Measurements from ENCODE around the gene USP7. TPM values are rescaled to one million over a fixed set of nuclear protein-coding genes. Genes with fewer than 3 reads are reported as not detected.

USP7 gene
- total RNA-seq, 1 experiment from 2014 or later: 73.8 TPM

GRCh38 chr16:8869212-8869987, 94.3 kb downstream of the USP7 start:
- Histone ChIP-seq H3F3A (ENCODE audit: low read length, unreplicated experiment) (peaks cover 5% of the 10 kb centered on the region), H3K9ac (ENCODE audit: low read length) (peak overlapping the region; percentile 46), H3K27ac (ENCODE audit: low read length) (peak overlapping the region; percentile 25; the same call in 1 of the 2 replicates), H3K27me3 (ENCODE audit: low read length) (no peaks in the 10 kb centered on the region), H3K4me2 (ENCODE audit: low read length) (peak overlapping the region; percentile 88), H4K20me1 (ENCODE audit: low read length) (peaks cover 24% of the 10 kb centered on the region; the same call in 1 of the 2 replicates), H3K4me3 (ENCODE audit: low read length) (peak overlapping the region; percentile 65), H2AFZ (ENCODE audit: low read length) (peak overlapping the region; percentile 72), H3K9me3 (ENCODE audit: low read length) (no peaks in the 10 kb centered on the region), H3K4me1 (ENCODE audit: insufficient read depth, low read length) (peaks cover 23% of the 10 kb centered on the region), H3K79me2 (ENCODE audit: low read length) (peaks cover 38% of the 10 kb centered on the region), H3K36me3 (ENCODE audit: low read depth, low read length) (no peaks in the 10 kb centered on the region), H3K9me2 (replicated peaks; ENCODE audit: low read length) (no peaks in the 10 kb centered on the region)
- DNase-seq: no peak
- intact Hi-C loops (cut with micrococcal nuclease): loop anchor here (5.0 kb wide), 1 partner anchor 72 kb away; the partner anchor contains the start of genes PMM2 and TMEM186
- ChIA-PET CTCF (interaction anchor here (0.6 to 0.7 kb wide), 2 partner anchors 15 to 21 kb away, joined by 3 to 5 read pairs; no protein-coding TSS in a partner anchor), POLR2A (ENCODE audit: unreplicated experiment) (interaction anchor here (0.6 to 0.7 kb wide), 2 partner anchors 11 to 212 kb away, joined by 3 to 4 read pairs; no protein-coding TSS in a partner anchor)
- no peak for TF ChIP-seq EZH2phosphoT487 (IDR thresholded peaks at IDR 0.05; ENCODE audit: borderline replicate concordance, low read length)
- no peak for TF ChIP-seq CTCF (conservative IDR thresholded peaks at IDR 0.05; ENCODE audit: low read depth, low read length)
- TF ChIP-seq EZH2 (IDR thresholded peaks at IDR 0.05; ENCODE audit: low read length, unreplicated experiment): no peak
- no peak for ATAC-seq
- no TSS peak for BruUV-seq (replicated peaks)

- DNase-seq (peak; percentile 84), ATAC-seq (peak; percentile 69)
- CTCF ChIA-PET: interaction anchor here (0.6 to 0.7 kb wide), 2 partner anchors 16 to 20 kb away, joined by 3 to 5 read pairs; no protein-coding TSS in a partner anchor
- H2AFZ ChIP-seq (ENCODE audit: low read length): peak within 1 kb of the TSS; percentile 75
- no peaks in the 10 kb centered on the region for H3K9me3 ChIP-seq (ENCODE audit: low read length)
- peak within 1 kb of the TSS; percentile 92 for H3K4me3 ChIP-seq (ENCODE audit: low read length)
- H3K4me1 ChIP-seq (ENCODE audit: insufficient read depth, low read length): peaks cover 23% of the 10 kb centered on the region
- intact Hi-C loops (cut with micrococcal nuclease): loop anchor here (5.0 kb wide), 1 partner anchor 71 kb away; the partner anchor contains the start of genes PMM2 and TMEM186
- BruUV-seq (replicated peaks): no TSS peak
- no peaks in the 10 kb centered on the region for H3K27me3 ChIP-seq (ENCODE audit: low read length)
- H3K36me3 ChIP-seq (ENCODE audit: low read depth, low read length): no peaks in the 10 kb centered on the region
- peaks cover 24% of the 10 kb centered on the region; the same call in 1 of the 2 replicates for H4K20me1 ChIP-seq (ENCODE audit: low read length)
- H3K4me2 ChIP-seq (ENCODE audit: low read length): peak within 1 kb of the TSS; percentile 100
- peaks cover 46% of the 10 kb centered on the region for H3K79me2 ChIP-seq (ENCODE audit: low read length)
- TF ChIP-seq EZH2phosphoT487 (IDR thresholded peaks at IDR 0.05; ENCODE audit: borderline replicate concordance, low read length): no peak
- no peak for TF ChIP-seq CTCF (conservative IDR thresholded peaks at IDR 0.05; ENCODE audit: low read depth, low read length)
- no peak for TF ChIP-seq EZH2 (IDR thresholded peaks at IDR 0.05; ENCODE audit: low read length, unreplicated experiment)
- peaks cover 5% of the 10 kb centered on the region for H3F3A ChIP-seq (ENCODE audit: low read length, unreplicated experiment)
- peak within 1 kb of the TSS; percentile 59 for H3K27ac ChIP-seq (ENCODE audit: low read length)
- POLR2A ChIA-PET (ENCODE audit: unreplicated experiment): interaction anchor here (0.7 kb wide), 1 partner anchor 213 kb away, joined by 3 read pairs; no protein-coding TSS in a partner anchor
- peak within 1 kb of the TSS; percentile 79 for H3K9ac ChIP-seq (ENCODE audit: low read length)
- no peaks in the 10 kb centered on the region for H3K9me2 ChIP-seq (replicated peaks; ENCODE audit: low read length)
These were observed 95.1 kb downstream of the USP7 start, which contains the start of gene CARHSP1 for GRCh38 chr16:8868416-8869211. TSS of gene CARHSP1 (minus strand) at chr16:8869006. CDS start at chr16:8859328, 9,678 bp downstream.
